Stimulated activated naive CD4-positive, alpha-beta T cell treated with Interleukin-2 at 50 U/mL for 16 hours (primary cell): ENCODE measurements around the gene ARL4C.
A peak's percentile ranks its signal among the peaks of the same experiment; 100 is the strongest.

Experiments
- DNase-seq: peaks from one replicate; lab custom pipeline; 2025; lab: John Stamatoyannopoulos, UW

Gene ARL4C

GRCh38 chr2:234447189-234447588 lies 49.7 kb downstream of the ARL4C start:
- DNase-seq, result no peak

DNA sequence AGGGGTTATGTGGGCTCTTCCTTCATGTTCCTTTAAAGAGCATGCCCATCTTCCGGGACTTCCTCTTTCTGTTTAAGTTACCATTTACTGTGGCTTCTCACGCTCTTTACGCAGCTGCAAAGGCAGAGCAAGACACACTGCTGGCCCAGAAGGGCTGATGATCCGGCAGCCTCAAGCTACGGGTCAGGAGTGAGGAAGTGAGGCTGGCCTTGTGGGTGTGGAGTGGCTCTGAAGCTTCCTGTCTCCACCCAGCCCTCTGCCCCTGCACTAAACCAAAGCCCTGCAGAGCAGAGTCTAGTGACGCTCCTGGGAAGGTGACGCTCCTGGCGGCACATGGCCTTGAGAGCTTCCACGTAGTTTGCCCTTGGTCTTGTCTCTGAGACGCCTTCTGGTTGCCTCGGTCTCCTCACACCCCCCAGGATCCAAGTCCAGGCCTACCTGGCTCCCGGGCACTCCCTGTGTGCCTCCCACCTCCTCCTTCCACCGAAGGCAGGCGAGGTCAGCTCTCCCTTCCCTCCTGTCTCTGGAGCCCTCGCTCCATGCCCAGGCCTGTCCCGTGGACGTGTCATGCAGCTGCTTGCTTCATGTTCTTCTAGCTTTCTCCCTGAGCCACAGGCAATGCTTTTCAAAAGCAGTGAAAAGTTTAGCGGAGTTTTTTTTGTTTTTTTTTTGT lies 50.3 kb downstream of the ARL4C start:
- peak; percentile 53 for DNase-seq

DNA sequence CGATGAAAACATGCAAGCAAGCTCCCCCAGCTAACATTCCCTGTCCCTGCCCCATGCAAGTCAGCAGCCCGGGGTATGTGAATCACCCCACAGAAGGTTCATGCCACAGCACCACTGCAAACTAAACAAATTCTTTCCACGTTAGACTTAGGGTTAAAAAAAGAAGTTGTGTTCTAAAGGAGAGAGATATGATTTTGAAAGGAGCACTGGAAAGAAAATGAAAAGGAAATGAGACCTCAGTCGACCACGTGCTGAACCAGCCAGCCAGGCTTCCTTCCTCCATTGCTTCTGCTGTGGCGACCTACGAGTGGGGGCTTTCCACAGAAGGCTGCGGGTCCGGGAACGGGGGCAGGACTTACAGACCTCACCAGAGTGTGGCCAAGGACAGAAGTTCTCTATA lies 52.0 kb downstream of the ARL4C start:
- DNase-seq, result peak; percentile 32

DNA sequence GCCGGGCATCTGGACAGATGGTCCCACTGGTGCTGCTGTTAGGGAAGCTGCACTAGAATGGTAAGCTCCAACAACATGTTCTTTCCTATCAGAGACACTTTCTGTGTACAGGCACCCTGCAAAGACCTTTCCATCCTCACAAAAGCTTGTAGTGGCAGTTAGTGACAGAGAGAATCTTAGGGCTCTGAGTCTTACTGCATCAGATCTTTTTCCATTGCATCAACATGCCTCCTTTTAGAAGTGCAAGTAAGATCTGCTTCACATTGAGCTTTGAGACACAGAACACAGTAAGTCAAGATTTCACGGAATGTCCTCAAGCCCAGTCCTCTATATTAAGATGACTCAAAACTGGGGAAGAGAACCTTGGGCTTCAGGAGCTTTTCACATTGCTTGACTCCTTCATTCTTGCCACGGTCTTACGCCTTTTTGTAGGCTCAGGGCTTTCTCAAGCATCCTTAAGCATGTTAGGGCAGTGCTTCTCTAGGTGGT lies 52.6 kb downstream of the ARL4C start:
- no peak for DNase-seq
